Body of pancreas (tissue), 4 donors: ENCODE data around the gene NYNRIN. TPM values are rescaled to one million over a fixed set of nuclear protein-coding genes. Genes with fewer than 3 reads are reported as not detected.
A peak's percentile ranks its signal among the peaks of the same experiment; 100 is the strongest.

Experiments
- ATAC-seq: fragments of 150-250 bp; one replicate; pipeline ENCODE4 v1.9.1; 2016
- DNase-seq, 4 donors: peaks; one replicate each; pipeline ENCODE4 v3.0.0-alpha.2; 2019
- H3K27ac ChIP-seq, 4 donors: fragments of 200-600 bp; sonication (generic); 1 replicate in 3 of 4; 2 replicates in 1 of 4; pipeline versions ENCODE4 v1.5.1 to v1.6.1; 2016 to 2019; ENCODE audit warnings: mild to moderate bottlenecking in 1 of 4, mixed read lengths in 1 of 4, moderate library complexity in 1 of 4
- H3K27me3 ChIP-seq, 2 donors: fragments of 200-600 bp; sonication (generic); one replicate each; pipeline ENCODE4 v1.6.0; 2016; ENCODE audit warnings: mild to moderate bottlenecking in 1 of 2
- H3K36me3 ChIP-seq, 2 donors: fragments of 200-600 bp; sonication (generic); replicated peaks in 1 of 2; 2 replicates each; pipeline ENCODE4 v1.5.1; 2016; ENCODE audit warnings: low read depth in 2 of 2; ENCODE audit not compliant: insufficient read depth in 1 of 2
- H3K4me1 ChIP-seq: fragments of 200-600 bp; sonication (generic); one replicate; pipeline ENCODE4 v1.6.0; 2016
- H3K4me3 ChIP-seq, 2 donors: fragments of 200-600 bp; sonication (generic); 1 replicate in 1 of 2; 2 replicates in 1 of 2; pipeline ENCODE4 v1.5.1; 2016 to 2019
- H3K9me3 ChIP-seq, 3 donors: fragments of 200-600 bp; sonication (generic); 1 replicate in 2 of 3; 2 replicates in 1 of 3; pipeline ENCODE4 v1.5.1; 2016
- POLR2A ChIP-seq, 3 donors: fragments of 450-650 bp; IDR thresholded peaks; one replicate each; pipeline ENCODE4 v1.6.1; 2016; ENCODE audit warnings: antibody characterized with exemption in 3 of 3, mild to moderate bottlenecking in 2 of 3
- WGBS, 2 donors: methylation state at CpG; one replicate each; pipeline ENCODE4 v1.1.5; 2017; 5-methylcytosine and 5-hydroxymethylcytosine counted together
- intact Hi-C: fragments of 100-400 bp; cut with DNase I; formaldehyde crosslinking; loops from one replicate; pipeline ENCODE4 v1.15.1; 2023
- total RNA-seq, 2 donors: library from RNA; depleted of rRNA; stranded (reverse); fragments of >200 nt; gene quantifications; one replicate each; pipeline ENCODE4 v1.1.0, GENCODE V29; 2016
- TF ChIP-seq, protein P1 (sequence below), 7 experiments: fragments of 450-650 bp in 4 of 7; fragments of 200-600 bp in 3 of 7; sonication (generic) in 3 of 7; IDR thresholded peaks; one replicate each; pipeline ENCODE4 v1.5.1; 2016 to 2019; ENCODE audit warnings: antibody characterized with exemption in 7 of 7

NYNRIN gene
- total RNA-seq, 2 donors from 2014 or later, result 7.3 to 7.5 TPM

DNA sequence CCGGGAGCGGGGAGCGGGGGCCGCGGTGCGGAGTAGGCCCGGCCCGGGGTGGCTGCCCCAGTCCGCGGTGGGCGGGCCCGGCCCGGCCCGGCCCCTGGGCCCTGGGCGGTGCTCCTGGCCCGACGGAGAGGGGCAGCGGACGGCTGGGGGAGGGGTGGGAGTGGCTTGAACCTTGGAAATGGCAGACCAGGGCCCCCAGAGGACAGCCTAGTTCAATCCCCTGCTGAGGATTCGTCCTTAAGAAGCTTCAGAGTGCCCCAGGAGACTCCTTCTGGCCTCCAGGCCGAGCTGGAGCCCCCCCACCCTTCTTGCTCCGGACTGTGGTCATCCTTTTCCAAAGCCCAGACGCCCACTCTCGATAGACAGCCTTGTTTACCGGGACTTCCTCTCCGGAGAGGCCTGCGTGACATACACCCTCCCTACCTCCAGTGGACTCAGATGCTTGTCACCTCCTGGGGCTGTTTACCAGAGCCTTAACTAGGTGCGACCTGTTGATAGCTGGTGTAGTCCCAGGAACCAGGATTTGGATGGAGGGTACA, 31.4 kb downstream of the NYNRIN start:
- Histone ChIP-seq H3K27me3 (no peaks in the 10 kb centered on the region), H3K9me3 (no peaks in the 10 kb centered on the region), H3K27ac (peak overlapping the region; percentile 91 to 98 (median 96)), H3K4me3 (peak overlapping the region; percentile 16 to 41), H3K36me3 (peaks cover 9 to 12% of the 10 kb centered on the region in 2 donors), H3K4me1 (peaks cover 67% of the 10 kb centered on the region)
- peak; percentile 79 for ATAC-seq
- intact Hi-C loops, result loop anchor here (5.0 to 10.0 kb wide), 2 partner anchors 58 to 95 kb away; partner anchors contain the start of genes ADCY4 and RIPK3
- TF ChIP-seq, protein P1, sequence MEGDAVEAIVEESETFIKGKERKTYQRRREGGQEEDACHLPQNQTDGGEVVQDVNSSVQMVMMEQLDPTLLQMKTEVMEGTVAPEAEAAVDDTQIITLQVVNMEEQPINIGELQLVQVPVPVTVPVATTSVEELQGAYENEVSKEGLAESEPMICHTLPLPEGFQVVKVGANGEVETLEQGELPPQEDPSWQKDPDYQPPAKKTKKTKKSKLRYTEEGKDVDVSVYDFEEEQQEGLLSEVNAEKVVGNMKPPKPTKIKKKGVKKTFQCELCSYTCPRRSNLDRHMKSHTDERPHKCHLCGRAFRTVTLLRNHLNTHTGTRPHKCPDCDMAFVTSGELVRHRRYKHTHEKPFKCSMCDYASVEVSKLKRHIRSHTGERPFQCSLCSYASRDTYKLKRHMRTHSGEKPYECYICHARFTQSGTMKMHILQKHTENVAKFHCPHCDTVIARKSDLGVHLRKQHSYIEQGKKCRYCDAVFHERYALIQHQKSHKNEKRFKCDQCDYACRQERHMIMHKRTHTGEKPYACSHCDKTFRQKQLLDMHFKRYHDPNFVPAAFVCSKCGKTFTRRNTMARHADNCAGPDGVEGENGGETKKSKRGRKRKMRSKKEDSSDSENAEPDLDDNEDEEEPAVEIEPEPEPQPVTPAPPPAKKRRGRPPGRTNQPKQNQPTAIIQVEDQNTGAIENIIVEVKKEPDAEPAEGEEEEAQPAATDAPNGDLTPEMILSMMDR (IDR thresholded peaks at IDR 0.05), result no peak
- peak in 1 of 3 donors; percentile 7 for TF ChIP-seq POLR2A (IDR thresholded peaks at IDR 0.05)
- WGBS, 2 donors, result 1% methylated on average over 24 of the region's 28 CpGs; no CpG with 5 or more reads in 1 of the 2 donors
- DNase-seq, result peak; percentile 69 to 75 (median 73)

DNA sequence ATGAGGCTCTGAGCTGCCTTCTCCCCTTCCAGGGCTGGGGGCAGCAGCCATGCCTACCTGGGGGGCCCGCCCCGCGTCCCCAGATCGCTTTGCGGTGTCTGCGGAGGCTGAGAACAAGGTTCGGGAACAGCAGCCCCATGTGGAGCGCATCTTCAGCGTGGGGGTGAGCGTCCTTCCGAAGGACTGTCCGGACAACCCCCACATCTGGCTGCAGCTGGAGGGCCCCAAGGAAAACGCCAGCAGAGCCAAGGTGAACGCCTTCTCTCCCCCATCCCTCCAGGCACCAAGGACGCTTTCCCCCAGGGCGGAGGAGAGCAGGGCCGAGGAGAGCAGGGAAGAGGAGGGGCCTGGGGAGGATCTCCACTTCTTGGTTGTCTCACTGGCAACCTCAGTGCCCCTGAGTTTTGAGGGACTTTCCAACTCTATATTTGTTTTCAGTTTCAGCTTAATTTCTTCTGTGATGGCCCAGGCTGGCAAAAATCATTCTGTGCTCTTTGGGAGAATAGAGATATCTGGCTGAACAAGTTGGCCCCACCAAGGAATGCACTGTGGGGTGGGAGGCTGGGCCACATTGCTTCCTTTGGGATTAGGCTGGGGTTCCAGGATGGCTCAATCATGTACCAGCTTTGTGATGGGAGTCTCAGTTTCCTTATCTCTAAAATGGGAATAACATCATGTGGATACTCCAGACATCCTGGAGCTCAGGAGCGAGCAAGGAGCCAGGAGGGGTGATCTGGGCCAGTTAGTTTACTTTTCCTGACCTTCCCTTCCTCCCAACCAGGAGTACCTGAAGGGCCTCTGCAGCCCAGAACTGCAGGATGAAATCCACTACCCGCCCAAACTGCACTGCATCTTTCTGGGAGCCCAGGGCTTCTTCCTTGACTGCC, 32.1 kb downstream of the NYNRIN start:
- WGBS, 2 donors, result 7 to 16% methylated on average over 6 to 19 of the region's 19 CpGs
- H3K27ac ChIP-seq, result peak overlapping the region; percentile 91 to 98 (median 96)
- H3K9me3 ChIP-seq, result no peaks in the 10 kb centered on the region
- H3K4me3 ChIP-seq, result peak overlapping the region; percentile 16 to 41
- H3K36me3 ChIP-seq, result peaks cover 9 to 12% of the 10 kb centered on the region in 2 donors
- TF ChIP-seq, protein P1 (IDR thresholded peaks at IDR 0.05), result no peak
- TF ChIP-seq POLR2A (IDR thresholded peaks at IDR 0.05), result no peak
- ATAC-seq, result no peak
- peak in 2 of 4 donors; percentile 26 to 37 for DNase-seq
- no peaks in the 10 kb centered on the region for H3K27me3 ChIP-seq
- intact Hi-C loops, result loop anchor here (5.0 to 10.0 kb wide), 2 partner anchors 59 to 96 kb away; partner anchors contain the start of genes ADCY4 and RIPK3
- H3K4me1 ChIP-seq, result peaks cover 61% of the 10 kb centered on the region

DNA sequence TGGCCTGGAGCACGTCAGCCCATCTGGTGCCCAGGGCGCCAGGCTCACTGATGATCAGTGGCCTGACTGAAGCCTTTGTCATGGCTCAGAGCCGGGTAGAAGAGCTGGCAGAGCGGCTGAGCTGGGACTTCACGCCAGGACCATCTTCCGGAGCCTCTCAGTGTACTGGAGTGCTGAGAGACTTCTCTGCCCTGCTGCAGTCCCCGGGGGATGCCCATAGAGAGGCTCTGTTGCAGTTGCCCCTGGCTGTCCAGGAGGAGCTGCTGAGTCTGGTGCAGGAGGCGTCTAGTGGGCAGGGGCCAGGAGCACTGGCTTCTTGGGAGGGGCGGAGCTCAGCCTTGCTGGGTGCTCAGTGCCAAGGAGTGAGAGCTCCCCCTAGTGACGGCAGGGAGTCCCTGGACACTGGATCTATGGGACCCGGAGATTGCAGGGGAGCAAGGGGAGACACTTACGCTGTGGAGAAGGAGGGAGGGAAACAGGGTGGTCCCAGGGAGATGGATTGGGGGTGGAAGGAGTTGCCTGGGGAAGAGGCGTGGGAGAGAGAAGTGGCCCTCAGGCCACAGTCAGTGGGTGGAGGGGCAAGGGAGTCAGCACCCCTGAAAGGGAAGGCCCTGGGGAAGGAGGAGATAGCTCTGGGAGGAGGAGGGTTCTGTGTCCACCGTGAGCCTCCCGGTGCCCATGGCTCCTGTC, 32.9 kb downstream of the NYNRIN start:
- peaks cover 61% of the 10 kb centered on the region for H3K4me1 ChIP-seq
- H3K36me3 ChIP-seq, result peaks cover 9 to 12% of the 10 kb centered on the region in 2 donors
- peak overlapping the region; percentile 33 to 97 (median 93) for H3K27ac ChIP-seq
- 15 to 31% methylated on average over 6 to 15 of the region's 15 CpGs for WGBS, 2 donors
- no peaks in the 10 kb centered on the region for H3K27me3 ChIP-seq
- TF ChIP-seq, protein P1 (IDR thresholded peaks at IDR 0.05), result peak; percentile 87 to 99 (median 95)
- peak in 1 of 3 donors; percentile 21 for TF ChIP-seq POLR2A (IDR thresholded peaks at IDR 0.05)
- ATAC-seq (peak; percentile 62), DNase-seq (peak; percentile 92 to 94 (median 93))
- H3K4me3 ChIP-seq, result no peak overlapping the region
- H3K9me3 ChIP-seq, result no peaks in the 10 kb centered on the region
- intact Hi-C loops, result loop anchor here (5.0 to 10.0 kb wide), 2 partner anchors 59 to 97 kb away; partner anchors contain the start of genes ADCY4 and RIPK3

GRCh38 chr14:24432259-24433131, 33.7 kb downstream of the NYNRIN start:
- WGBS, 2 donors, result 73 to 76% methylated on average over 21 to 24 of the region's 24 CpGs
- DNase-seq, result peak in 1 of 4 donors; percentile 10
- H3K4me3 ChIP-seq, result no peak overlapping the region

More at GRCh38 chr14:24432259-24433131, 33.7 kb downstream of the NYNRIN start:
- H3K27me3 ChIP-seq, result no peaks in the 10 kb centered on the region
- H3K9me3 ChIP-seq, result no peaks in the 10 kb centered on the region
- TF ChIP-seq, protein P1 (IDR thresholded peaks at IDR 0.05), result no peak
- TF ChIP-seq POLR2A (IDR thresholded peaks at IDR 0.05), result no peak
- intact Hi-C loops, result loop anchor here (5.0 to 10.0 kb wide), 2 partner anchors 60 to 98 kb away; partner anchors contain the start of genes ADCY4 and RIPK3
- H3K27ac ChIP-seq, result peak overlapping the region in 3 of 4 donors; percentile 91 to 97 (median 95)
- H3K36me3 ChIP-seq, result peaks cover 9 to 14% of the 10 kb centered on the region in 2 donors
- ATAC-seq, result no peak
- peaks cover 57% of the 10 kb centered on the region for H3K4me1 ChIP-seq
